BE2C (cell line): Measurements from ENCODE around the gene TMEM202.

ENCODE experiments used
- DNase-seq: peaks from one replicate; pipeline ENCODE4 v3.0.0-alpha.2; 2020
- H3K27me3 ChIP-seq: fragments of 250-450 bp; sonication (Bioruptor Pico); 2 replicates; pipeline ENCODE4 v1.5.1; 2020; ENCODE audit warnings: mild to moderate bottlenecking
- H3K36me3 ChIP-seq: fragments of 250-450 bp; sonication (Bioruptor Pico); 2 replicates; pipeline ENCODE4 v1.5.1; 2020; ENCODE audit warnings: mild to moderate bottlenecking
- H3K4me1 ChIP-seq: fragments of 250-450 bp; sonication (Bioruptor Pico); 2 replicates; pipeline ENCODE4 v1.5.1; 2020
- H3K4me3 ChIP-seq: 2 replicates; pipeline ENCODE4 v1.5.1; 2011; ENCODE audit warnings: low read depth, low read length
- H3K9me3 ChIP-seq: fragments of 250-450 bp; sonication (Bioruptor Pico); 2 replicates; pipeline ENCODE4 v1.5.1; 2020
- TF ChIP-seq, protein P1 (sequence below): IDR thresholded peaks from 2 replicates; pipeline ENCODE4 v1.5.1; 2012; ENCODE audit warnings: mild to moderate bottlenecking, low read depth, low read length

Gene TMEM202

DNA sequence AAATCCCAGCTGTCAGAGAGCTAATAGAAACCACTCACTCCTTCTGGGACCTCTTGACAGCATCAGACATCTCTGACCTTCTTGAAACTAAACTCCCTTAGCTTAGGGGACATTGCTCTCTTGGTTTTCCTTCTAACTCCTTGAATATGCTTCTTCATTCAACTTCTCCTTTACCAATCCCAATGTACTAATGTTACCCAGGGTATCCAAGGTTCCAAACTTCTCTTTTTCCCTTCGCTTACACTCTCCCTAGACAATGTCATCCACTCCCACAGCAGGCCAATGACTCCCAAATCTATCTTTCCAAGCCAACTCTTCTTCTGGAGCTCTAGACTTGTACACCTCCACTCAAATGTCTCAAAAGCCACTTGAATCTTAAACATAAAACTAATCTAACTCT, 36.9 kb upstream of the TMEM202 start:
- Histone ChIP-seq H3K4me3 (no peak overlapping the region), H3K36me3 (peaks cover 4% of the 10 kb centered on the region), H3K9me3 (no peaks in the 10 kb centered on the region), H3K4me1 (peaks cover 4% of the 10 kb centered on the region), H3K27me3 (no peaks in the 10 kb centered on the region)
- no peak for DNase-seq
- TF ChIP-seq, protein P1, sequence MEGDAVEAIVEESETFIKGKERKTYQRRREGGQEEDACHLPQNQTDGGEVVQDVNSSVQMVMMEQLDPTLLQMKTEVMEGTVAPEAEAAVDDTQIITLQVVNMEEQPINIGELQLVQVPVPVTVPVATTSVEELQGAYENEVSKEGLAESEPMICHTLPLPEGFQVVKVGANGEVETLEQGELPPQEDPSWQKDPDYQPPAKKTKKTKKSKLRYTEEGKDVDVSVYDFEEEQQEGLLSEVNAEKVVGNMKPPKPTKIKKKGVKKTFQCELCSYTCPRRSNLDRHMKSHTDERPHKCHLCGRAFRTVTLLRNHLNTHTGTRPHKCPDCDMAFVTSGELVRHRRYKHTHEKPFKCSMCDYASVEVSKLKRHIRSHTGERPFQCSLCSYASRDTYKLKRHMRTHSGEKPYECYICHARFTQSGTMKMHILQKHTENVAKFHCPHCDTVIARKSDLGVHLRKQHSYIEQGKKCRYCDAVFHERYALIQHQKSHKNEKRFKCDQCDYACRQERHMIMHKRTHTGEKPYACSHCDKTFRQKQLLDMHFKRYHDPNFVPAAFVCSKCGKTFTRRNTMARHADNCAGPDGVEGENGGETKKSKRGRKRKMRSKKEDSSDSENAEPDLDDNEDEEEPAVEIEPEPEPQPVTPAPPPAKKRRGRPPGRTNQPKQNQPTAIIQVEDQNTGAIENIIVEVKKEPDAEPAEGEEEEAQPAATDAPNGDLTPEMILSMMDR, result no peak

DNA sequence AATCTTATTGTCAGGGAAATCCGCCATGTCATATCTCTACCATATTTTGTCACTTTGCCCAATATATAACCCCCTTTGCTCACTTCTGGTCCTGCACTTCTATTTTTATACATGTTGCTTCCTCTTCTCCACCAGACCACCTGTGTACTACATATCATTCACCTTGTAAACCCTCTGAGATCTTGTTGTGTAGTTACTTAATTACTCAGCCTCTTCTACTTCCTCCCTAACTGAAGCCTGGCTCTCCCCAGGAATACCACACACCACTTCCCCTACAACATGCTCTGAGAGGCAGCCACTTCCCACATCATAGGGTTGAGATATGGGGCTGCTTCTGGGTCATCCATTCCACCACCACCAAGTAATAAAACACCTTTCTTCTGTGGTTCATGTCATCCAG, 32.3 kb upstream of the TMEM202 start:
- no peaks in the 10 kb centered on the region for H3K4me1 ChIP-seq
- no peak for DNase-seq
- no peaks in the 10 kb centered on the region for H3K27me3 ChIP-seq
- TF ChIP-seq, protein P1, result no peak
- H3K9me3 ChIP-seq, result no peaks in the 10 kb centered on the region
- no peaks in the 10 kb centered on the region; the same call in 1 of the 2 replicates for H3K36me3 ChIP-seq
- no peak overlapping the region for H3K4me3 ChIP-seq

GRCh38 chr15:72368325-72368724, 29.8 kb upstream of the TMEM202 start:
- H3K4me3 ChIP-seq, result no peak overlapping the region
- no peak for DNase-seq
- H3K27me3 ChIP-seq, result no peaks in the 10 kb centered on the region
- H3K9me3 ChIP-seq, result no peaks in the 10 kb centered on the region
- H3K4me1 ChIP-seq, result no peaks in the 10 kb centered on the region
- no peaks in the 10 kb centered on the region; the same call in 1 of the 2 replicates for H3K36me3 ChIP-seq
- TF ChIP-seq, protein P1, result no peak

GRCh38 chr15:72368899-72369298, 29.2 kb upstream of the TMEM202 start:
- TF ChIP-seq, protein P1, result no peak
- Histone ChIP-seq H3K27me3 (no peaks in the 10 kb centered on the region), H3K4me3 (no peak overlapping the region), H3K36me3 (no peaks in the 10 kb centered on the region; the same call in 1 of the 2 replicates), H3K9me3 (no peaks in the 10 kb centered on the region), H3K4me1 (no peaks in the 10 kb centered on the region)
- DNase-seq, result no peak

- H3K9me3 ChIP-seq, result no peaks in the 10 kb centered on the region
- no peaks in the 10 kb centered on the region; the same call in 1 of the 2 replicates for H3K36me3 ChIP-seq
- TF ChIP-seq, protein P1, result no peak
- no peaks in the 10 kb centered on the region; the same call in 1 of the 2 replicates for H3K4me1 ChIP-seq
- no peak overlapping the region for H3K4me3 ChIP-seq
- H3K27me3 ChIP-seq, result no peaks in the 10 kb centered on the region
- no peak for DNase-seq
Observed at GRCh38 chr15:72369964-72370363, 28.1 kb upstream of the TMEM202 start.

GRCh38 chr15:72372361-72372760, 25.7 kb upstream of the TMEM202 start:
- H3K4me1 ChIP-seq, result no peaks in the 10 kb centered on the region; the same call in 1 of the 2 replicates
- no peak overlapping the region for H3K4me3 ChIP-seq
- H3K27me3 ChIP-seq, result no peaks in the 10 kb centered on the region
- H3K36me3 ChIP-seq, result no peaks in the 10 kb centered on the region; the same call in 1 of the 2 replicates
- no peaks in the 10 kb centered on the region for H3K9me3 ChIP-seq
- no peak for DNase-seq
- TF ChIP-seq, protein P1, result no peak
